Fibroblast of skin of right quadriceps (primary cell): Measurements from ENCODE around the gene RNF207.

Experiments
- DNase-seq: peaks from one replicate; pipeline ENCODE4 v3.0.0-alpha.2; 2013

Gene RNF207

GRCh38 chr1:6205849-6206519, at the start of gene RNF207:
TSS of gene RNF207 (plus strand) at chr1:6206119. CDS start at chr1:6206536, 417 bp downstream.
- DNase-seq = peak; percentile 66

- DNase-seq = no peak
These were observed 48.8 kb upstream of the RNF207 start for GRCh38 chr1:6157132-6157527.

- DNase-seq = peak; percentile 27
These were observed 48.3 kb upstream of the RNF207 start for GRCh38 chr1:6157528-6158174.

- no peak for DNase-seq
These were observed 47.7 kb upstream of the RNF207 start for GRCh38 chr1:6158181-6158580.

GRCh38 chr1:6162341-6162740, 43.6 kb upstream of the RNF207 start:
- no peak for DNase-seq

GRCh38 chr1:6162773-6163172, 43.1 kb upstream of the RNF207 start:
- no peak for DNase-seq

- no peak for DNase-seq
These were observed 42.5 kb upstream of the RNF207 start for GRCh38 chr1:6163191-6163972.

GRCh38 chr1:6163973-6164617, 41.8 kb upstream of the RNF207 start:
- DNase-seq = no peak

GRCh38 chr1:6165027-6165426, 40.9 kb upstream of the RNF207 start:
- no peak for DNase-seq

- DNase-seq = no peak
These were observed 40.4 kb upstream of the RNF207 start for GRCh38 chr1:6165441-6165985.

GRCh38 chr1:6166221-6166620, 39.7 kb upstream of the RNF207 start:
- no peak for DNase-seq

GRCh38 chr1:6166655-6167390, 39.1 kb upstream of the RNF207 start:
- no peak for DNase-seq

GRCh38 chr1:6167391-6168303, 38.3 kb upstream of the RNF207 start:
- no peak for DNase-seq

- DNase-seq = no peak
These were observed 36.9 kb upstream of the RNF207 start for GRCh38 chr1:6168947-6169586.

- DNase-seq = no peak
These were observed 35.7 kb upstream of the RNF207 start for GRCh38 chr1:6170116-6170741.

GRCh38 chr1:6170742-6171201, 35.1 kb upstream of the RNF207 start:
- no peak for DNase-seq

- DNase-seq = no peak
These were observed 34.3 kb upstream of the RNF207 start for GRCh38 chr1:6171548-6172124.

- no peak for DNase-seq
These were observed 33.4 kb upstream of the RNF207 start for GRCh38 chr1:6172549-6172948.

GRCh38 chr1:6174621-6175410, 31.1 kb upstream of the RNF207 start:
- no peak for DNase-seq
